Subcutaneous abdominal adipose tissue (tissue), 5 donors: Measurements from ENCODE around the gene LINC00305.

ENCODE experiments used
- H3K27ac ChIP-seq: one replicate; pipeline ENCODE4 v1.7.0; 2013; ENCODE audit warnings: low read depth, mild to moderate bottlenecking, inconsistent platforms, low read length, moderate library complexity
- H3K27me3 ChIP-seq, 5 donors: one replicate each; pipeline ENCODE4 v1.7.0; 2013; ENCODE audit warnings: low read length in 5 of 5, inconsistent platforms in 1 of 5; ENCODE audit not compliant: control insufficient read depth in 5 of 5, insufficient read depth in 4 of 5
- H3K36me3 ChIP-seq, 5 donors: one replicate each; pipeline ENCODE4 v1.7.0; 2013; ENCODE audit warnings: low read length in 5 of 5; ENCODE audit not compliant: control insufficient read depth in 5 of 5, insufficient read depth in 5 of 5
- H3K4me1 ChIP-seq, 5 donors: one replicate each; pipeline ENCODE4 v1.7.0; 2013; ENCODE audit warnings: low read length in 5 of 5, mild to moderate bottlenecking in 3 of 5, moderate library complexity in 1 of 5; ENCODE audit not compliant: control insufficient read depth in 5 of 5, insufficient read depth in 5 of 5
- H3K4me3 ChIP-seq, 5 donors: one replicate each; pipeline ENCODE4 v1.7.0; 2013; ENCODE audit warnings: low read length in 5 of 5, low read depth in 1 of 5
- H3K9ac ChIP-seq, 5 donors: one replicate each; pipeline ENCODE4 v1.7.0; 2013; ENCODE audit warnings: low read length in 5 of 5, mild to moderate bottlenecking in 4 of 5, moderate library complexity in 3 of 5
- H3K9me3 ChIP-seq, 5 donors: one replicate each; pipeline ENCODE4 v1.7.0; 2013; ENCODE audit warnings: low read length in 5 of 5; ENCODE audit not compliant: control insufficient read depth in 5 of 5
- donor health status: healthy.
- donor health status: healthy.
- donor health status: healthy.
- donor health status: healthy.
- donor health status: healthy.

Gene LINC00305

DNA sequence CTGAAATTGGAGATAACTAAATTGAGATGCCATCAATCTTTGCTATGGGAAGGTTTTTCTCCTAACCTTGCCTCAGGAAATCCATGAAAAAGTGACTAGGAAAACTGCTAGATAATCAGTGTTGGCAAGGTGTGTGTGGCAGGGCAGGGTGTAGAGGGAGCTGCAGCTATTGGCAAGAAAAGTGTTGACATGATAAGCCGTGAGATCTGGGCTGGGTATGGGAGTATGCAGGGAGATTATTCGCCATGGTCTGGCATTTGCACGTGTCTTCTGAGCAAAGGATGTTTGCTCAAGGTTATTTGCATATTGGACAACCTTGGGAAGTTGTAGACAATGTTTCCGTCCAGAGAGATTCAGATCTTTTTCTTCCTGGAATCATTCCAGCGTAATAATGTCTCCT is 104.3 kb downstream of the LINC00305 start:
- Histone ChIP-seq H3K36me3 (no peaks in the 10 kb centered on the region), H3K27me3 (peaks cover 0 to 3% (median 0%) of the 10 kb centered on the region in 5 donors), H3K4me3 (no peak overlapping the region), H3K27ac (no peak overlapping the region), H3K4me1 (no peaks in the 10 kb centered on the region), H3K9ac (no peak overlapping the region), H3K9me3 (peaks cover 0 to 4% (median 2%) of the 10 kb centered on the region in 5 donors)

GRCh38 chr18:64042728-64043358 is 106.0 kb downstream of the LINC00305 start:
- no peak overlapping the region for H3K4me3 ChIP-seq
- no peaks in the 10 kb centered on the region for H3K36me3 ChIP-seq
- no peaks in the 10 kb centered on the region for H3K4me1 ChIP-seq
- no peak overlapping the region for H3K9ac ChIP-seq
- no peak overlapping the region for H3K27ac ChIP-seq
- peaks cover 0 to 4% (median 2%) of the 10 kb centered on the region in 5 donors for H3K9me3 ChIP-seq
- no peaks in the 10 kb centered on the region for H3K27me3 ChIP-seq

DNA sequence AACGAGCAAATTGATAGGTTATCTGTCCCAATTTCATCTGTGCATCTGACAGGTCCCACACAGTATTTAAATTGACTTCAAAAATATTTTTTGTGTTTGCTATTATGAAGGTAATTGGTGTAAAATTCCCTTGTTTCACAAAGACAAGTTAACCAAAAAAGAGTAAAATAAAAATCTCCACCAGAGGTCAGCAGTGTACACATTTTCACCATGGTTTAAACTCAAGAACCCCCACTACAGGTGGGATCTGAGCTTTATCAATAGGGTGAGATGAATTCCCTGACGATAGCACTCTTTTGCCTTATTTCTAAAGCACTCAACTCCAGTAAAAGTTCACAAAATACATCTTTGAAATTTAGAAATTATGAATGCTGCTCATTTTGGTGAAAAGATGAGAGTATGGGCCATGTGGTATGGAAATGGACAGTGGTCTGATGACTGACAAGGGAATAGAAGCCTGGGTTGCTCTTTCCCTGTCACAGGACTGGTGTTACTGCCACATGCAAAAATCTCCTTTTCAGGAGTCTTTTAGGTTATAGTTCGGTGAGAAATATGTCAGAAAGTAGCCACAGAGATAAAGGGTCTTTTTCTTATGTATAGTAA is 111.0 kb downstream of the LINC00305 start:
- Histone ChIP-seq H3K4me3 (no peak overlapping the region), H3K27me3 (peaks cover 0 to 3% (median 0%) of the 10 kb centered on the region in 5 donors), H3K36me3 (no peaks in the 10 kb centered on the region), H3K4me1 (no peaks in the 10 kb centered on the region), H3K27ac (no peak overlapping the region), H3K9me3 (peaks cover 0 to 4% (median 0%) of the 10 kb centered on the region in 5 donors), H3K9ac (no peak overlapping the region)

DNA sequence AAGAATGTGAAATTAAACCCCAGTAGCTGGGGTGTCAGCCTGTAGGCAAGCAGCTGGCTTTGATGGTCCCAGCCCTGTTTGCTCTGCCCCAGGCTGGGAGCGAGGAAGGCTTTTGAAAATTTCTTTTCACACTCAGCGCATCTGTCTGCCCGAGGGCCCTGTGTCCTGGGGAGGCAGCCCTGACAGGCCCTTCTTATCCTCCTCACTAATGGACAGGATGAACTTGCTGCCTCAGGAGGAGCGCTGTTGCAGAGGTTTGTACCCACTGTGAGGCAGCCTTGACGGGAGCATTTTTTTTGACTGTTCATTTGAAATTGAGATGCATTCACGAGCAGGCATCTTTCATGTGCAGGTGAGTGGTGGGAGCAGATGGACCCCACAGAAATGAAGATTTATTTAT is 116.6 kb downstream of the LINC00305 start:
- Histone ChIP-seq H3K4me1 (no peaks in the 10 kb centered on the region), H3K4me3 (no peak overlapping the region), H3K9ac (no peak overlapping the region), H3K27ac (no peak overlapping the region), H3K9me3 (no peaks in the 10 kb centered on the region), H3K36me3 (no peaks in the 10 kb centered on the region), H3K27me3 (peaks cover 0 to 6% (median 0%) of the 10 kb centered on the region in 5 donors)

DNA sequence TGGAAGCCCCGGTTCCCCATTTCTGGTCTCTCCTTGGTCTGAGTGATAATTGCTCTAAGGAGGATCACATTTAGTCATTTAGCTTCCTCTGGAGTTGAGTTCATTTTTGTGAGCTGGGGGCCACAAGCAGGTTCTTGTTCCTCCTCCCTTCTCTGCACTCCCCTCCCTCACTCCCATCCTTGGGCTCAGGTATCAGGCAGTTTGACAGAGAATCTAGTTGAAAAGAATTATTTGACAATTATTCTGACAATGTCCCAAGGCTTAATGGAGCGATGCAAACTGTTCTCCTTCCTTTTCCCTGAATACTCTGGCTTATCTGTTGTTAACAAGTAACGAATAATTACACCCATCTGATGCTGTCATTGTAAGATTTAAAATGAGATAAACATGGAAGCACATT is 117.5 kb downstream of the LINC00305 start:
- H3K27me3 ChIP-seq: peaks cover 0 to 6% (median 0%) of the 10 kb centered on the region in 5 donors
- H3K4me1 ChIP-seq: no peaks in the 10 kb centered on the region

More for the DNA sequence above, 117.5 kb downstream of the LINC00305 start:
- Histone ChIP-seq H3K9ac (no peak overlapping the region), H3K4me3 (no peak overlapping the region), H3K9me3 (no peaks in the 10 kb centered on the region), H3K36me3 (no peaks in the 10 kb centered on the region), H3K27ac (no peak overlapping the region)
